GM13977 (cell line): ENCODE measurements around the gene RNF187.

Experiments used
- DNase-seq: peaks from one replicate; pipeline ENCODE4 v3.0.0; 2012; ENCODE audit warnings: low spot score
- CTCF ChIP-seq: IDR thresholded peaks from 2 replicates; pipeline ENCODE4 v1.5.1; 2012; ENCODE audit warnings: mild to moderate bottlenecking, control low read depth; ENCODE audit not compliant: insufficient read depth; ENCODE audit errors: extremely low read depth, missing control alignments
- in situ Hi-C: fragments of 300-500 bp; cut with MboI; formaldehyde crosslinking; loops from one replicate; pipeline ENCODE4 v1.12.0; 2022; ENCODE audit warnings: low sequenced_read_pairs, low pct_unique_long_range_greater_than_20kb, mixed read lengths, inconsistent platforms; ENCODE audit not compliant: unreplicated experiment

The RNF187 gene

DNA sequence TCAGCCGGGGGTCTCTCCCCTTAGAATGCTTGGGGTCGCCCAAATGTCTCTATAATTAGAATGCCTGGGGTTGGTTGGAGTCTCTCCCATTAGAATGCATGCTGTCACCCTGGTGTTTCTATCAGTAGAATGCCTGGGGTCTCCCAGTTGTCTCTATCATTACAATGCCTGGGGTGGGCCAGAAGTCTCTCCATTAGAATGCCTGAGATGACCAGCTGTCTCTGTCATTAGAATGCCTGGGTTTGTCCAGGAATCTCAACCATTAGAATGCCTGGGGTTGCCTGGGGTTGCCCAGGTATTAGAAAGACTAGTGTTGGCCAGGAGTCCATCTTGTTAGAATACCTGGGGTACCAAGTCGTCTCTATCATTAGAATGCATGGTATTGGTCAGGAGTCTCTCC is 51.6 kb downstream of the RNF187 start:
- in situ Hi-C loops: no loop called here
- no peak for TF ChIP-seq CTCF
- no peak for DNase-seq

GRCh38 chr1:228540161-228540917 is 53.2 kb downstream of the RNF187 start:
- in situ Hi-C loops: no loop called here
- TF ChIP-seq CTCF: no peak
- DNase-seq: no peak

GRCh38 chr1:228541725-228542124 is 54.5 kb downstream of the RNF187 start:
- TF ChIP-seq CTCF: no peak
- DNase-seq: no peak
- in situ Hi-C loops: no loop called here

GRCh38 chr1:228542376-228542775 is 55.2 kb downstream of the RNF187 start:
- no peak for DNase-seq
- in situ Hi-C loops: no loop called here
- TF ChIP-seq CTCF: no peak

- no peak for DNase-seq
- TF ChIP-seq CTCF: no peak
- in situ Hi-C loops: no loop called here
These were observed 55.8 kb downstream of the RNF187 start for GRCh38 chr1:228542981-228543380.

- TF ChIP-seq CTCF: no peak
- no peak for DNase-seq
These were observed 56.2 kb downstream of the RNF187 start for GRCh38 chr1:228543396-228543795.

More at GRCh38 chr1:228543396-228543795, 56.2 kb downstream of the RNF187 start:
- in situ Hi-C loops: no loop called here
